Activated B cell treated with CpG ODN at 0.5 μM for 24 hours (primary cell): Measurements from ENCODE around the gene MUC5B. TPM values are rescaled to one million over a fixed set of nuclear protein-coding genes. Genes with fewer than 3 reads are reported as not detected.

Experiments
- ATAC-seq: fragments of 200-7000 bp; cut with Tn5 transposase; one replicate; pipeline ENCODE4 v1.10.0; 2021; ENCODE audit warnings: low read depth, mild to moderate bottlenecking, moderate library complexity
- CTCF ChIA-PET: fragments of 350-600 bp; sonication (Branson Sonifier 250); formaldehyde crosslinking; loops from one replicate; lab custom pipeline; 2021; ENCODE audit warnings: antibody characterized with exemption; lab: Charles Lee
- POLR2A ChIA-PET: fragments of 350-600 bp; sonication (Branson Sonifier 250); formaldehyde crosslinking; loops from one replicate; lab custom pipeline; 2021; ENCODE audit warnings: antibody characterized with exemption; lab: Charles Lee
- DNase-seq: peaks from one replicate; pipeline ENCODE4 v3.0.0; 2022
- H3K27ac Mint-ChIP-seq: one replicate; pipeline ENCODE4 v1.8.0; 2020; ENCODE audit warnings: mixed read lengths
- H3K27me3 Mint-ChIP-seq: one replicate; pipeline ENCODE4 v1.8.0; 2021; ENCODE audit warnings: mixed read lengths
- H3K36me3 Mint-ChIP-seq: one replicate; pipeline ENCODE4 v1.8.0; 2021; ENCODE audit warnings: low read depth, mixed read lengths
- H3K4me1 Mint-ChIP-seq: one replicate; pipeline ENCODE4 v1.8.0; 2021; ENCODE audit warnings: mixed read lengths
- H3K4me3 Mint-ChIP-seq: one replicate; pipeline ENCODE4 v1.8.0; 2020; ENCODE audit warnings: mild to moderate bottlenecking, mixed read lengths
- H3K9me3 Mint-ChIP-seq: one replicate; pipeline ENCODE4 v1.8.0; 2020; ENCODE audit warnings: mixed read lengths
- CTCF ChIP-seq: fragments of 200-600 bp; IDR thresholded peaks from one replicate; pipeline ENCODE4 v1.8.0; 2022; ENCODE audit warnings: antibody characterized with exemption, mild to moderate bottlenecking
- intact Hi-C: fragments of 100-400 bp; cut with micrococcal nuclease; formaldehyde crosslinking; loops from one replicate; pipeline ENCODE4 v1.15.1; 2024
- total RNA-seq: library from RNA; stranded (reverse); gene quantifications from 2 replicates; pipeline ENCODE4 v1.2.3, GENCODE V29; 2022

The MUC5B gene
- total RNA-seq, 1 donor from 2014 or later = not detected

GRCh38 chr11:1258401-1259075, 35.7 kb downstream of the MUC5B start:
- DNase-seq (no peak), ATAC-seq (no peak)
- H3K27ac Mint-ChIP-seq = no peak overlapping the region
- H3K4me3 Mint-ChIP-seq = no peak overlapping the region
- H3K27me3 Mint-ChIP-seq = no peaks in the 10 kb centered on the region
- CTCF ChIA-PET = no interaction called here
- H3K36me3 Mint-ChIP-seq = no peaks in the 10 kb centered on the region
- POLR2A ChIA-PET = no interaction called here
- H3K9me3 Mint-ChIP-seq = no peaks in the 10 kb centered on the region
- H3K4me1 Mint-ChIP-seq = peaks cover 10% of the 10 kb centered on the region
- no peak for TF ChIP-seq CTCF
- intact Hi-C loops = no loop called here

- TF ChIP-seq CTCF = no peak
- ChIA-PET POLR2A (no interaction called here), CTCF (no interaction called here)
- Mint-ChIP-seq H3K4me3 (no peak overlapping the region), H3K4me1 (peaks cover 10% of the 10 kb centered on the region), H3K9me3 (no peaks in the 10 kb centered on the region), H3K27me3 (no peaks in the 10 kb centered on the region), H3K27ac (no peak overlapping the region), H3K36me3 (no peaks in the 10 kb centered on the region)
- intact Hi-C loops = no loop called here
- ATAC-seq (no peak), DNase-seq (no peak)
Measured at GRCh38 chr11:1259076-1259461, 36.2 kb downstream of the MUC5B start.

GRCh38 chr11:1259561-1259960, 36.7 kb downstream of the MUC5B start:
- no peak for TF ChIP-seq CTCF
- ATAC-seq (no peak), DNase-seq (no peak)
- peaks cover 3% of the 10 kb centered on the region for H3K9me3 Mint-ChIP-seq
- intact Hi-C loops = no loop called here
- H3K36me3 Mint-ChIP-seq = peaks cover 3% of the 10 kb centered on the region
- peaks cover 13% of the 10 kb centered on the region for H3K4me1 Mint-ChIP-seq
- CTCF ChIA-PET = no interaction called here
- POLR2A ChIA-PET = no interaction called here
- no peak overlapping the region for H3K27ac Mint-ChIP-seq
- H3K4me3 Mint-ChIP-seq = no peak overlapping the region
- no peaks in the 10 kb centered on the region for H3K27me3 Mint-ChIP-seq

- H3K4me1 Mint-ChIP-seq = peaks cover 14% of the 10 kb centered on the region
- no peaks in the 10 kb centered on the region for H3K27me3 Mint-ChIP-seq
- CTCF ChIA-PET = no interaction called here
- ATAC-seq = peak; percentile 23
- intact Hi-C loops = no loop called here
- POLR2A ChIA-PET = no interaction called here
- peaks cover 7% of the 10 kb centered on the region for H3K9me3 Mint-ChIP-seq
- H3K4me3 Mint-ChIP-seq = no peak overlapping the region
- no peak for TF ChIP-seq CTCF
- H3K27ac Mint-ChIP-seq = no peak overlapping the region
- H3K36me3 Mint-ChIP-seq = peaks cover 4% of the 10 kb centered on the region
- no peak for DNase-seq
Measured at GRCh38 chr11:1260023-1260501, 37.2 kb downstream of the MUC5B start.

GRCh38 chr11:1260620-1261019, 37.8 kb downstream of the MUC5B start:
- Mint-ChIP-seq H3K27ac (no peak overlapping the region), H3K36me3 (peaks cover 4% of the 10 kb centered on the region), H3K4me1 (peaks cover 14% of the 10 kb centered on the region), H3K9me3 (peaks cover 10% of the 10 kb centered on the region), H3K4me3 (no peak overlapping the region), H3K27me3 (no peaks in the 10 kb centered on the region)
- CTCF ChIA-PET = no interaction called here
- no peak for TF ChIP-seq CTCF
- DNase-seq = no peak
- intact Hi-C loops = no loop called here
- no peak for ATAC-seq
- POLR2A ChIA-PET = no interaction called here
